ENCODE measurements around the gene INSC.

INSC gene

GRCh38 chr11:15119826-15120225, 5.1 kb downstream of the INSC start:
- no peak for TF ChIP-seq CTCF (IDR thresholded peaks at IDR 0.05; ENCODE audit: borderline replicate concordance, insufficient read depth, low read depth, low read length)
- no peak overlapping the region for H3K4me3 ChIP-seq (ENCODE audit: low read depth, low read length)

GRCh38 chr11:15123849-15124248, 9.1 kb downstream of the INSC start:
- no peak overlapping the region for H3K4me3 ChIP-seq (ENCODE audit: low read depth, low read length)
- no peak for TF ChIP-seq CTCF (IDR thresholded peaks at IDR 0.05; ENCODE audit: borderline replicate concordance, insufficient read depth, low read depth, low read length)

GRCh38 chr11:15124528-15124927, 9.8 kb downstream of the INSC start:
- H3K4me3 ChIP-seq (ENCODE audit: low read depth, low read length): no peak overlapping the region
- TF ChIP-seq CTCF (IDR thresholded peaks at IDR 0.05; ENCODE audit: borderline replicate concordance, insufficient read depth, low read depth, low read length): no peak

- TF ChIP-seq CTCF (IDR thresholded peaks at IDR 0.05; ENCODE audit: borderline replicate concordance, insufficient read depth, low read depth, low read length): no peak
- no peak overlapping the region for H3K4me3 ChIP-seq (ENCODE audit: low read depth, low read length)
These were observed 12.6 kb downstream of the INSC start for GRCh38 chr11:15127341-15127740.

GRCh38 chr11:15128621-15129020, 13.9 kb downstream of the INSC start:
- H3K4me3 ChIP-seq (ENCODE audit: low read depth, low read length): no peak overlapping the region
- no peak for TF ChIP-seq CTCF (IDR thresholded peaks at IDR 0.05; ENCODE audit: borderline replicate concordance, insufficient read depth, low read depth, low read length)

- TF ChIP-seq CTCF (IDR thresholded peaks at IDR 0.05; ENCODE audit: borderline replicate concordance, insufficient read depth, low read depth, low read length): no peak
These were observed 21.4 kb downstream of the INSC start for GRCh38 chr11:15136166-15136565.

GRCh38 chr11:15139096-15139770, 24.5 kb downstream of the INSC start:
- no peak for TF ChIP-seq CTCF (IDR thresholded peaks at IDR 0.05; ENCODE audit: borderline replicate concordance, insufficient read depth, low read depth, low read length)
- H3K4me3 ChIP-seq (ENCODE audit: low read depth, low read length): no peak overlapping the region

More at GRCh38 chr11:15136166-15136565, 21.4 kb downstream of the INSC start:
- no peak overlapping the region for H3K4me3 ChIP-seq (ENCODE audit: low read depth, low read length)

All from GM12875 (cell line).